HepG2 (cell line): ENCODE results near the gene XXYLT1. TPM values are rescaled to one million over a fixed set of nuclear protein-coding genes. Genes with fewer than 3 reads are reported as not detected.

Source experiments
- AGO2 ChIP-seq: fragments of 200-400 bp; formaldehyde crosslinking; optimal IDR thresholded peaks from 2 replicates; pipeline ENCODE3; 2017; ENCODE audit warnings: mild to moderate bottlenecking, low read depth, low read length, moderate library complexity
- ARID4A ChIP-seq: sonication (generic); formaldehyde crosslinking; IDR thresholded peaks from 2 replicates; pipeline ENCODE4 v1.5.0; 2020; ENCODE audit warnings: mild to moderate bottlenecking, missing genetic modification reagents, borderline replicate concordance
- ATF7-NPFF ChIP-seq: sonication (generic); formaldehyde crosslinking; IDR thresholded peaks from 2 replicates; pipeline ENCODE4 v1.8.1; 2023; ENCODE audit warnings: mild to moderate bottlenecking, low read depth, missing genetic modification reagents, moderate library complexity
- CHD2 ChIP-seq: IDR thresholded peaks from 2 replicates; pipeline ENCODE4 v1.6.1; 2011; ENCODE audit warnings: low read depth, low read length, improper control_type of control experiment
- CHD4 ChIP-seq: fragments of 200-600 bp; sonication (generic); IDR thresholded peaks from 2 replicates; pipeline ENCODE4 v1.7.0; 2017; ENCODE audit warnings: mild to moderate bottlenecking, low read length, borderline replicate concordance
- FOXO1 ChIP-seq: sonication (generic); formaldehyde crosslinking; IDR thresholded peaks from 2 replicates; pipeline ENCODE4 v1.4.0; 2020; ENCODE audit warnings: missing genetic modification reagents
- IRX3 ChIP-seq: sonication (generic); formaldehyde crosslinking; IDR thresholded peaks from 2 replicates; pipeline ENCODE4 v1.8.1; 2023; ENCODE audit warnings: mild to moderate bottlenecking, low read depth, missing genetic modification reagents, borderline replicate concordance
- KLF12 ChIP-seq: sonication (generic); formaldehyde crosslinking; IDR thresholded peaks from 2 replicates; pipeline ENCODE4 v1.4.0; 2020; ENCODE audit warnings: missing genetic modification reagents, borderline replicate concordance
- XRCC5 ChIP-seq: fragments of 200-400 bp; formaldehyde crosslinking; optimal IDR thresholded peaks from 2 replicates; pipeline ENCODE3; 2017; ENCODE audit warnings: mild to moderate bottlenecking, low read length
- ZFYVE20 ChIP-seq: sonication (generic); formaldehyde crosslinking; IDR thresholded peaks from 2 replicates; pipeline ENCODE4 v1.8.0; 2023; ENCODE audit warnings: low read depth, mild to moderate bottlenecking, moderate library complexity, missing genetic modification reagents, borderline replicate concordance
- ZNF574 ChIP-seq: sonication (generic); formaldehyde crosslinking; IDR thresholded peaks from 2 replicates; pipeline ENCODE4 v1.4.0; 2020; ENCODE audit warnings: missing genetic modification reagents
- ZNF788 ChIP-seq: sonication (generic); formaldehyde crosslinking; IDR thresholded peaks from 2 replicates; pipeline ENCODE4 v1.5.0; 2020; ENCODE audit warnings: mild to moderate bottlenecking, missing genetic modification reagents, borderline replicate concordance
- polyA plus RNA-seq, 8 experiments: library from polyadenylated mRNA; depleted of rRNA in 3 of 8; stranded (reverse) in 7 of 8; unstranded in 1 of 8; fragments of >200 nt; fragmentation: Illumina TruSeq in 4 of 8; extraction: Trizol in 4 of 8; gene quantifications; 2 replicates each; pipeline versions ENCODE4 v1.2.1 to v1.2.3, GENCODE V29; 2011 to 2016; ENCODE audit warnings: low read depth in 4 of 8, missing spikeins in 1 of 8, mixed read lengths in 1 of 8; ENCODE audit not compliant: insufficient read depth in 1 of 8
- total RNA-seq, 5 experiments: library from RNA; depleted of rRNA; stranded (reverse); fragments of >200 nt; fragmentation: Illumina TruSeq; extraction: Trizol; gene quantifications; 2 replicates each; pipeline ENCODE4 v1.2.3, GENCODE V29; 2016; ENCODE audit warnings: low read depth in 1 of 5
- TF ChIP-seq, protein P1 (sequence below): sonication (generic); formaldehyde crosslinking; IDR thresholded peaks from 2 replicates; pipeline ENCODE4 v1.5.0; 2020; ENCODE audit warnings: missing genetic modification reagents
- TF ChIP-seq, protein P2 (sequence below): sonication (generic); formaldehyde crosslinking; IDR thresholded peaks from 2 replicates; pipeline ENCODE4 v1.4.0; 2020; ENCODE audit warnings: missing genetic modification reagents, borderline replicate concordance

The XXYLT1 gene
- total and polyA plus RNA-seq, 2 of the 13 experiments (the other 11 are each of a cell fraction or from before 2014, with no cell fraction given) = 17.7 to 19.0 TPM

DNA sequence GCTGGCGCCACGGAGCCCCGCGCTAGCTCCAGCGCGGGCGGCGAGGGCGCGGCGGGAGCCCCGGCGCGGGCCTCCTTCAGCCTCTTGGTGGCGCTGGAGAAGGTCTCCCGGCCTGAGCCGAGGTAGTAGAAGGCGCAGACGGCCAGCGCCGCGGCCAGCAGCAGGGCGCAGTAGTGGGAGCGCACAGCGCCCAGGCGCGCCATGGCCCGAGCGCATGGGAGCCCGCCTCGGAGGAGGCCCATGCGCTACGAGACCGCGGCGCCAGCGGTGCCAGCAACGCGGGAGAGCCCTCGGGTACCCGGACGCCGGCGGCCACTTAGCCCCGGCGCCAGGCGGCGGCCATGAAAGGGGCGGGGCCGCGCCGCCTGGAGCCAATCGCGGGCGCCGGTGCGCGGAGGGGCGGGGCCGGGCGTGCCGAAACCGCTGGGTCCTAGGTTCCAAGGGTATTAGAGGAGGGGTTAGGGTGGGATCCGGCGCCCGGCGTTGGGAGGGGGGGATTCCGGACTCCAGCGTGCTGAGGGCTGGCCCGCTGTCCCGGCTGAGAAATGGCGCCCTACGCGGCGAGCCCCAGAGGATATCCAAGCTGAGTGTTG lies at the start of gene XXYLT1 (continued):
- peak; percentile 47; the same call in 1 of the 2 replicates for TF ChIP-seq KLF12 (CRISPR knock-in tag)
- TF ChIP-seq ZNF574 = peak; percentile 70
- TF ChIP-seq ATF7-NPFF (CRISPR knock-in tag) = peak; percentile 93
- TF ChIP-seq XRCC5 = peak; percentile 11
- 0 out of 2 replicates have a peak, but pooled peaks have one; percentile 13 for TF ChIP-seq ZNF788 (CRISPR knock-in tag)
- TF ChIP-seq, protein P1, sequence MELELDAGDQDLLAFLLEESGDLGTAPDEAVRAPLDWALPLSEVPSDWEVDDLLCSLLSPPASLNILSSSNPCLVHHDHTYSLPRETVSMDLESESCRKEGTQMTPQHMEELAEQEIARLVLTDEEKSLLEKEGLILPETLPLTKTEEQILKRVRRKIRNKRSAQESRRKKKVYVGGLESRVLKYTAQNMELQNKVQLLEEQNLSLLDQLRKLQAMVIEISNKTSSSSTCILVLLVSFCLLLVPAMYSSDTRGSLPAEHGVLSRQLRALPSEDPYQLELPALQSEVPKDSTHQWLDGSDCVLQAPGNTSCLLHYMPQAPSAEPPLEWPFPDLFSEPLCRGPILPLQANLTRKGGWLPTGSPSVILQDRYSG (CRISPR knock-in tag) = peak; percentile 48; the same call in 1 of the 2 replicates
- no peak; the same call in 1 of the 2 replicates for TF ChIP-seq CHD2
- no peak for TF ChIP-seq IRX3 (CRISPR knock-in tag)
- TF ChIP-seq AGO2 = peak; percentile 38
- TF ChIP-seq, protein P2, sequence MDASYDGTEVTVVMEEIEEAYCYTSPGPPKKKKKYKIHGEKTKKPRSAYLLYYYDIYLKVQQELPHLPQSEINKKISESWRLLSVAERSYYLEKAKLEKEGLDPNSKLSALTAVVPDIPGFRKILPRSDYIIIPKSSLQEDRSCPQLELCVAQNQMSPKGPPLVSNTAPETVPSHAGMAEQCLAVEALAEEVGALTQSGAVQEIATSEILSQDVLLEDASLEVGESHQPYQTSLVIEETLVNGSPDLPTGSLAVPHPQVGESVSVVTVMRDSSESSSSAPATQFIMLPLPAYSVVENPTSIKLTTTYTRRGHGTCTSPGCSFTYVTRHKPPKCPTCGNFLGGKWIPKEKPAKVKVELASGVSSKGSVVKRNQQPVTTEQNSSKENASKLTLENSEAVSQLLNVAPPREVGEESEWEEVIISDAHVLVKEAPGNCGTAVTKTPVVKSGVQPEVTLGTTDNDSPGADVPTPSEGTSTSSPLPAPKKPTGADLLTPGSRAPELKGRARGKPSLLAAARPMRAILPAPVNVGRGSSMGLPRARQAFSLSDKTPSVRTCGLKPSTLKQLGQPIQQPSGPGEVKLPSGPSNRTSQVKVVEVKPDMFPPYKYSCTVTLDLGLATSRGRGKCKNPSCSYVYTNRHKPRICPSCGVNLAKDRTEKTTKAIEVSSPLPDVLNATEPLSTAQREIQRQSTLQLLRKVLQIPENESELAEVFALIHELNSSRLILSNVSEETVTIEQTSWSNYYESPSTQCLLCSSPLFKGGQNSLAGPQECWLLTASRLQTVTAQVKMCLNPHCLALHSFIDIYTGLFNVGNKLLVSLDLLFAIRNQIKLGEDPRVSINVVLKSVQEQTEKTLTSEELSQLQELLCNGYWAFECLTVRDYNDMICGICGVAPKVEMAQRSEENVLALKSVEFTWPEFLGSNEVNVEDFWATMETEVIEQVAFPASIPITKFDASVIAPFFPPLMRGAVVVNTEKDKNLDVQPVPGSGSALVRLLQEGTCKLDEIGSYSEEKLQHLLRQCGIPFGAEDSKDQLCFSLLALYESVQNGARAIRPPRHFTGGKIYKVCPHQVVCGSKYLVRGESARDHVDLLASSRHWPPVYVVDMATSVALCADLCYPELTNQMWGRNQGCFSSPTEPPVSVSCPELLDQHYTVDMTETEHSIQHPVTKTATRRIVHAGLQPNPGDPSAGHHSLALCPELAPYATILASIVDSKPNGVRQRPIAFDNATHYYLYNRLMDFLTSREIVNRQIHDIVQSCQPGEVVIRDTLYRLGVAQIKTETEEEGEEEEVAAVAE (CRISPR knock-in tag) = peak; percentile 3; the same call in 1 of the 2 replicates
- TF ChIP-seq CHD4 = no peak
- no peak for TF ChIP-seq FOXO1
- TF ChIP-seq ARID4A (CRISPR knock-in tag) = 0 out of 2 replicates have a peak, but pooled peaks have one; percentile 9
- TF ChIP-seq ZFYVE20 = 0 out of 2 replicates have a peak, but pooled peaks have one; percentile 13
